Right lung (tissue), 5 donors: ENCODE measurements around the gene TUBG2. TPM values are rescaled to one million over a fixed set of nuclear protein-coding genes. Genes with fewer than 3 reads are reported as not detected.

Source experiments
- DNase-seq, 2 donors: peaks; one replicate each; pipeline ENCODE4 v3.0.0-alpha.2; 2013
- polyA plus RNA-seq, 5 donors: library from polyadenylated mRNA; unstranded; fragments of 120-200 nt; gene quantifications; one replicate each; pipeline versions ENCODE4 v1.2.1 to v1.2.3, GENCODE V29; 2013; ENCODE audit warnings: inconsistent platforms in 1 of 5, low replicate concordance in 1 of 5; ENCODE audit not compliant: insufficient read length in 5 of 5, insufficient read depth in 1 of 5

TUBG2 gene
- polyA plus RNA-seq, 5 donors = 25.6 to 44.0 (median 30.0) TPM

DNA sequence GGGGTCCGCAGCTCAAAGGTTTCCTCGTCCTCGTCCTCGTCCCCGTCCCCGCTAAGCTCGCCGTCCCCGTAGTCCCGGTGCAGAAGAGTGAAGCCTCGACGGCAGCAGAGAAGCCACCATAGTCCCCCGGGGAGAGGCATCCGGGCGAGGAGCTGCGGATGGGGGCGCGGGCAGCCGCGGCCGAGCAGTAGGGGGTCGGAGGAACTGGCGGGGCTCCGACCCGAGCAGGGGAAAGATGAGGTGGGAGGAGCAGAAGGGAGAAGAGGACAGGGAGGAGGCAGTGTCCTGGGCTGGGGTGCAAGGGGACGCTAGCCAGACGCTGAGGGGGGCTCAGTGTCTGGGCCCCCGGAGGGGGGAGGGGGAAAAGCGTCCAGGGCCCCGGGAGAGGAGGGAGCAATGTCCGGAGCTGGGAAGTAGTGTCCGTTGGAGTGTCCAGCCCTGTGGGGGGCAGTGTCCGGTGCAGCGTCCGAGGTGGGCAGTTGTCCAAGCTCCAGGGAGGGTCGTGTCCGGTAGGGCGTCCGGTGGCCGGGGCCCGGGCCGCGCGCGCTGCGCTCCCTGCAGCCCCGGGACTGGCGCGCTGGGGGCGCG lies 17.4 kb downstream of the TUBG2 start, which contains the start of gene PLEKHH3:
Gene PLEKHH3, minus strand, starts transcription at position 571 of the 588 bp plus-strand sequence. Its CDS starts 431 bp downstream, at position 140.
- no peak for DNase-seq

DNA sequence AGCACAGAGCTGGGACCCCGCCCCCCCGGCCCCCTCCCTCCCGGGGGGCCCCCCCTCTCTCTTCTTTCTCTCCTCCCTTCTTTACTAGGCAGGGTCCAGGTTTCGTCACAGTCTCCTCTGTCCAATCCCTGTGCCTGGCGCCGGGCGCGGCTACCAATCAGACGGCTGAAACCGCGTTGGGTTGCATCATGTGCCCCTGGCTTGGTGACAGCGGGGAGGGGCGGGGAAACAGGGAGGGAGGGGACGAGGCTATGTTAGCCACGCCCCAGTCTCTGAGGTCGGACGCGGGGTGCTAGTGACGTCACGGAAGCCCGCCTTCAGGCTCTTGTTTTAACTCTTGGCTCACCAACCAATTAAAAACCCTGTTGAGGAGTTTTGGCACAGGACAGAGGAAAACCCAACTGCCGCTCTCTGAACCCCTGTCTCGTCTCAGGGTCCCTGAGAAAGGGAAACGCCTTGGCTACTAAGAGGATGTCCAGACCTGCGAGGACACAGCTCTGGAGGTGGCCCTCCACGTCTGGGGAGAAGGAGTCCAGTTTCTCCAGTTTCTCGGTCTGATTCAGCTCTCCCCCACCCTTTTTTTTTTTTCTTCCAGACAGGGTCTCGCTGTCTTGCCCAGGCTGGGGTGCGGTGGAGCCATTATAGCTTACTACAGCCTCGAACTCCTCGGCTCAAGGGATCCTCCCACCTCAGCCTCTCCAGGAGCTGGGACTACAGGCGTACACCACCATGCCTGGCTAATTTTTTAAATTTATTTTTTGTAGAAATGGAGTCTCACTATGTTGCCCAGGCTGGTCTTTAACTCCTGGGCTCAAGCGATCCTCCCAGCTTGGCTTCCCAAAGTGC lies 18.2 kb downstream of the TUBG2 start:
- DNase-seq = peak; percentile 100

DNA sequence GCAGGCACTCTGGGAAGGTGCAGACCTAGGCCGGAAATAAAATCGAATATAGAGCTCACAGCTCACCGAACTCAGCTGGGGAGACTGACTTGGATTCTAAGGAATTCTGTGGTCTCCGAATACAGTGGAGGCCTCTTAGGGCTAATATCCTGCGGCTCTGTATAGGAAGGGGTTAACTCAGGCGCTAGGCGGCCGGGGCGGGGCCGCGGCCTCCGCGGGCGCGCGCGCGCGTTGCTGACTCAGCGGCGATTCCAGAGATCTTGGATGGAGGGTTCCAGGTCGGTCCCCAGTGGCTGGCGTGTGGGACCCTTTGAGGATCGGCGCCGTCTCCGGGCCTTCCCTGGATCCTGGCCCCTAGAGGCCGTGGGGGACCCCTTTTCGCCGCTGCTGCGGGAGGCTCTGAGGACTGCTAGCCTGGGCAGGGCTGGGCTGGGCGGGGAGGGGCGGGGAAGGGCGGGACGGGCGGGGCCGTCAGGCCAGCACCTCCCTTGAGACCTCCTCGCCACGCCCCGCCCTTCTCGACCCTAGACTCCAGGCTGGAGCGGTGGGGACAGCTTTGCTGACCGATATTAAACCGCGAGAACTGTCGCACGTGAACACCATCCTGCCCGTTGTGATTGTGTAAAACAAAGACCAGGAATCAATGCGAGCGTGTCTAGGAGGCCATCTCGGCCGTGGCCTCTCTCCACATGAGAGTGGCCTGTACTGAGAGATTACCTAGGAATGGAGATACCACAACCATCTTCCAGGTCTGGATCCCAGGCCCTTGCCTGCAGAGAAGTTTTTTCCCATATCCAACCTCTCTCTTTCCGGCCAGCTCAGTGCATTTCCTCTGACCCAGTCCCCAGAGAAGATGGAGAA lies 19.1 kb downstream of the TUBG2 start:
- peak; percentile 89 to 91 for DNase-seq

DNA sequence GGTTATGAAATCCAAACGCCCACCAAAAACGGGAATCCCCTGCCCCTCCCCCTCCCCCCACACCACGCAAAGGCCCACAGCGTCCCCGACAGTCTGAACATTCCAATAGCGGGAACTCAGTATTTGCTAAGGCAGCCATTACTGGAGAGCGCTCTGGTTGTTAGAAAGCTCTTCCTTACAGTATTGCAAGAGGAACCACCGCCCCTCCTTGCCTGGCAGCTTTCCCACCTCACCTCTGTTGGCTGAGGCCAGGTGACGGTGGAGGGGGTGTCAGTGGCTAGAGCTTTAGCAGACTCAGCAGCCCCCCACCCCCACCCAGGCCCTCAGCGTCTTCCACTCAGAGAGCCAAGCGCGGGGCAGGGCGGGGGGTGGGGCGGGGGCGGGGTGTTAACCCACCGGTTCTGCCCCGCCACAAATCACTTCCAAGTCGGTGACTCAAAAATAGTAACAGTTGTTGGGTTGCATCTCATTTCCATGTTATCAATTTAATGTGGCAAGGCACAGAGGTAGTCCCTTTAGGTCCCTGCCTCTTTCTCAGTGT lies 19.9 kb downstream of the TUBG2 start:
- peak; percentile 51 to 65 for DNase-seq

DNA sequence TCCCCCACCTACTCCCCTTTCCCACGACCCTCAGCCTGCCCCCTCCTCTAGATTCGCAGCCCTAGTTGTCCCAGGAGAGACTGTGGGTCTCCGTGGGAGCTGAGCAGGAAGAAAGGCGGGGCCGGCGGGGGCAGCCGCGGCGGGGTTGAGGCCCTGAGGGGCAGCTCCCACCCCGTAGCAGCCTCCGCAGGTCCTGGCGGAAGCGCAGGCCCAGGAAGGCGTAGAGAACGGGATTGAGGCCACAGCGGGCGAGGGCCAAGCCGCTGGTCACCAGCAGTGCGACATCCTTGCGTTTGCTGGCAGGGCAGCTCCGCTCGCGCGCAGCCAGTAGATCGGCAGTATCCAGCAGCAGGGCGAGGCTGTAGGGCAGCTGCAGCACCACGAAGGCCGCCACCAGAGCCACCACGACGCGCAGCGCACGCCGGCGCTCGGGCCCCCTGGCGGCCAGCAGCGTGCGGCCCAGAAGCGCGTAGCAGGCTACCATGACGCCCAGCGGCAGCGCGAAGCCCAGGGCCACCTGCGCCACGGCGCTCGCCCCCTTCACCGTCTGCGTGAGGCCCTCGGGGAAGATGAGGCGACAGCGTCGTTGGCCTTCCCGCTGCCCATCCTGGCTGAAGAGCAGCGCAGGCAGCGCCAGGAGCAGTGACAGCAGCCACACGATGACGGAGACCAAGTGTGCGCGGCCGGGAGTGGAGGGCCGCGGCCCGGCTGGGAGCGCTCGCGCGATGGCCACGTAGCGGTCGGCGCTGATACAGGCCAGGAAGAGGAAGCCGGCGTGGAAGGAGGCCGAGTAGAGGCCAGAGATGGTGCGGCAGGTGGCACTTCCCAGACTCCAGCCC lies 20.6 kb downstream of the TUBG2 start:
- peak; percentile 81 for DNase-seq

DNA sequence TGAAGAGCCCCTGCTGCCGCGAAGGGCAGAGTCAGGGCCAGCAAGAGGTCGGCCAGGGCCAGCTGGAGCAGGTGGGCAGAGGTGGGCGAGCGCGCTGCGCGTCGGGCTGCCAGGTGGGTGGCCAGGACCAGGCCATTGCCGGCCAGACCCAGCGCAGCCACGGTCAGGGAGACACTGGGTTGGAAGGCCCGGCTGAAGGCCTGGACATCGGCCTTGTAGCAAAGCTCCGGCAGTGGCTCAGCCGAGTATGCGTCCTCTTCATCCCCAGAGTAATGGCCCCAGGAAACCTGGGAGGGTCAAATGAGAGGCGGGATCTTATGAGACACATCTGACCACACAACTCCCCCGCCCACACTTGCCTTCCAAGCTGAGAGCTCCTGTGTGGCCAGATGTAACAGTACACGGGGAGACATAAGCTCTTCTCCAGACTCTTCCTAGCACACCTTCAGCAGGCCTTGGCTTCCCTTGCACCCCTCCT lies 21.3 kb downstream of the TUBG2 start:
- DNase-seq = no peak

DNA sequence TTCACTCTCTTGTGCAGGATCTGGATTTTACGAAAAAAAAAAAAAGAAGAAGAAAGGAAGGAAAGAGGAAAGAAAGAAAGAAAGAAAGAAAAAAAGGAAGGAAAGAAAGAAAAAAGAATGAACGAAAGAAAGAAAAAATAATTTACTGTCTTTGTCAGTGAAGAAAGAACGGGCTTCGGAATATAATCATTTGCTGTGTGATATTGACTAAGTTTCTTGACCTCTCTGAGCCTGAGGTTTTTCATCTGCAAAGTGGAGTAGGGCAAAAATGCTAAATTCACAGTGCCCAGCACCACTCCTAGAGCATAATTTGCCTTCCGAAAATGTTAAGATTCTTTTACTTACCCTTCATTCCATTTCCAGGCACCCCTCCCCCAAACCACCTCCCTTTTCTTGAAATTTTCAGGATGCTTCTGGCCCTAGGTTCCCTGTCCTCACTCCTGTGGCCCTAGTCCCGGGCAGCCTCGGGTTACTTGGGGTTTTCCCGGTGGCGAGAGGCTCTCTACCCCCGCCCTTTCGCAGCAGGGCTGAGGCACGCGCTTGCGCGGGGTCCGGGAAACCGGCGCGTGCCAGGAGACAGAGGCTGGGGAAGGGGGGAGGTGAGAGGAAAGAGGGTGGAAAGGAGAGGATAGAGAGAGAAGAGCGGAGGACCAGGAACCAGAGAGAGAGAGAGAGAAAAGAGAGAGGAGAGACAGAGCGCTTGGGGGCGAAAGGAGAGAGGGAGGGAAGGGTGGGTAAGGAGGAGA lies 23.1 kb downstream of the TUBG2 start, which contains the start of gene CNTNAP1:
Gene CNTNAP1, plus strand, starts transcription at position 556 of the 746 bp plus-strand sequence. CDS start 299 bp downstream, outside the sequence.
- DNase-seq = peak; percentile 59 to 68

DNA sequence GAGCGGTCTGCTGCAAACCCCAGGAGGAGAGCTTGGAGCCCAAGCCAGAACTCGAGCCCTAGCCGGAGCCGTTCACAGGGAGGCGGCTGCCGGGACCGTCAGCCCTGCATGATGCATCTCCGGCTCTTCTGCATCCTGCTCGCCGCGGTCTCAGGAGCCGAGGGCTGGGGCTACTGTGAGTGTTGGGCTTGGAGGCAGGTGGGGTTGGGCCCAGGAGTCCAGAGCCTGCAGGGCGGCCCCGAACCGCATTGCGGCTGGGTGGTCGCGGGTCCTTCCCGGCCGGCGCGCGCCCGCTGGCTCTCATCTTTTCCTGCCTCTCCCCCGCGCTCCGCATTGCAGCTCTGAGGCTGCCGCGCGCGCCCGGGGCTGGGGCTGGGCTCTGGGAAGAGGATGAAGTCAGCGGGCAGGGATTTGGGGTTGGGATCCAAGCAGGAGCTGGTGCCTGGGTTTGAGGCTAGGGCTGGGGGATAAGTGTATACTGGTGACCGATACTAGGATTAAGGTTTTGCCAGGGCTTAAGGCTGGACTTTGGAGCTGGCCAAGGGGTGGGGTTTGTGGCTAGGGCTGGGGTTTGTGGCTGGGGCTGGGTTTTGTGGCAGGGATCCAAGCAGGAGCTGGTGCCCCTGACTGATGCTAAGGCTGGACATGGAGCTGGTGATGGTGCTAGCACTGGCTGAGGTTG lies 23.8 kb downstream of the TUBG2 start:
- no peak for DNase-seq

DNA sequence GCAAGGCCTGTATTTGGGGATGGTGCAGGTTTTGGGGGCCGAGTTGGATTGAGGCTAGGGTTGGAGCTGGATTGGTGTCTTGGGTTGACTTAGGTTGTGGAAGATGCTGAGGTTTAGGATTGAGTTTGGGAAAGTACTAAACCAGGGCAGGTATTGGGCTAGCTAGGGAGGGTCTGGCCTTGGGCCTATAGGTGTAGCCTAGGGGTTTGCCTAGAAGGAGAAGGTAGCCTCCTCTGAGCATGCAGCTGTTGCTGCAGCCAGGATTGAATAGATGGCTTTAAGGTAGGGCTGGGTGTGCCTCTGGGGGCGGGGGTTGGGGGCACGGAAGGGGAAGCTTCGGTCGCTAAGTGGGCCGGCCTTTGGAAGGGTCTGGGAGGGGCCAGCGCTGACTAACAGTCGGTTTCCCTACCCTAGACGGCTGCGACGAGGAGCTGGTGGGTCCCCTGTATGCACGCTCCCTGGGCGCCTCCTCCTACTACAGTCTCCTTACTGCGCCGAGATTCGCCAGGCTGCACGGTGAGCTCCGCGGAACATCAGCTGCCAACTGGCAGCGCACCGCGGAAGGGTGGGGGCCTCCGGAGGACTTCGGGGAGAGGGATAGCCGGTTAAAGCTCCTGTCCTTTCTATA lies 24.4 kb downstream of the TUBG2 start:
- no peak for DNase-seq

DNA sequence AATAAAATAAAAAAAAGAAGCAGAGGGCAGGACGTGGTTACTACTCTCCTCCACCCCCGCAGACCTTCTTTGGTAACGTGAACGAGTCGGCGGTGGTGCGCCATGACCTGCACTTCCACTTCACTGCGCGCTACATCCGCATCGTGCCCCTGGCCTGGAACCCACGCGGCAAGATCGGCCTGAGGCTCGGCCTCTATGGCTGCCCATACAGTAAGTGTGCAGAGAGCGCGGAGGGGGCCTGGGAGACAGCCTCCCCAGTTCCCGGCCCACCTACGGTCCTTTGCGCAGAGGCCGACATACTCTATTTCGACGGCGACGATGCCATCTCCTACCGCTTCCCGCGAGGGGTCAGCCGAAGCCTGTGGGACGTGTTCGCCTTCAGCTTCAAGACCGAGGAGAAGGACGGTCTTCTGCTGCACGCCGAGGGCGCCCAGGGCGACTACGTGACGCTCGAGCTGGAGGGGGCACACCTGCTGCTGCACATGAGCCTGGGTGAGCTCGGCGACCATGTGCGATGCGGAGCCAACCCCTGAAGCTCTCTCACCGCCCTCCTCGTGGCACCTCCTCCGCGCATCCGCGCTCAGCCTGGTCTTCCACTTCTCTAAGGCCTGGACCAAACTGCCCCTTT lies 26.0 kb downstream of the TUBG2 start:
- DNase-seq = no peak

DNA sequence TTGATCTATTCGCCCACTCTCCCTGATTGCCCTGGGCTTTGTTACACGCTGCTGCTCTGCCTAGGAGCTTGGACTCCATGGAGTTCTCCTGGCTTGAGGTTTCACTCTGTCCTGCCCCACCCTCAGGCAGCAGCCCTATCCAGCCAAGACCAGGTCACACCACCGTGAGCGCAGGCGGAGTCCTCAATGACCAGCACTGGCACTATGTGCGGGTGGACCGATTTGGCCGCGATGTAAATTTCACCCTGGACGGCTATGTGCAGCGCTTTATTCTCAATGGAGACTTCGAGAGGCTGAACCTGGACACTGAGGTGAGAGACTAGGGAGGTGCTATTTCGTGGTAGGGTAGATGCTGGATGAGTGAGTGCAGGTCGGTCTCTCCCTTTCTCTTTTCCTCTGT lies 26.7 kb downstream of the TUBG2 start:
- no peak for DNase-seq

DNA sequence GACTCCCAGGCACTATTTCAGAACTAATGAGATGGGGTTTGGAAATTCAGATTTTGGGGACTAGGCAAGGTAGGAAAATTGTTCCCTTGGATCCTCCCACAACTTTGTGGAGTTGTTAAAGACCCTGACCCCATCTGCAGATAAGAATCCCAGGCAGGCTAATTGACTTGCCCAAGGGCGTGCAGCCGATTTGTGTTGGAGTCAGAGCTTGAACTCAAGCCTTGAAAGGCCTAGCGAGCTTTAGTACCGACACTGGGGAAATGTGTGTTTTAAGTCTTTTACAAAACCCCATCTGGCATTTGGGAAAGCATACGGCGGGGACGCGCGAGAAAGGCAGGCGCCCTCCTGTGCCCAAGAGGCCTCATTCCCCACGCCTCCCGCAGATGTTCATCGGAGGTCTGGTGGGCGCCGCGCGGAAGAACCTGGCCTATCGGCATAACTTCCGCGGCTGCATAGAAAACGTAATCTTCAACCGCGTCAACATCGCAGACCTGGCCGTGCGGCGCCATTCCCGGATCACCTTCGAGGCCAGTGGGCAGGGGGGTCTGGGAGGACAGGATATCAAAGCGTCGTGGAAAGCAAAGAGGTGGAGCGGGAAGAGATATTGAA lies 27.5 kb downstream of the TUBG2 start:
- DNase-seq = no peak

DNA sequence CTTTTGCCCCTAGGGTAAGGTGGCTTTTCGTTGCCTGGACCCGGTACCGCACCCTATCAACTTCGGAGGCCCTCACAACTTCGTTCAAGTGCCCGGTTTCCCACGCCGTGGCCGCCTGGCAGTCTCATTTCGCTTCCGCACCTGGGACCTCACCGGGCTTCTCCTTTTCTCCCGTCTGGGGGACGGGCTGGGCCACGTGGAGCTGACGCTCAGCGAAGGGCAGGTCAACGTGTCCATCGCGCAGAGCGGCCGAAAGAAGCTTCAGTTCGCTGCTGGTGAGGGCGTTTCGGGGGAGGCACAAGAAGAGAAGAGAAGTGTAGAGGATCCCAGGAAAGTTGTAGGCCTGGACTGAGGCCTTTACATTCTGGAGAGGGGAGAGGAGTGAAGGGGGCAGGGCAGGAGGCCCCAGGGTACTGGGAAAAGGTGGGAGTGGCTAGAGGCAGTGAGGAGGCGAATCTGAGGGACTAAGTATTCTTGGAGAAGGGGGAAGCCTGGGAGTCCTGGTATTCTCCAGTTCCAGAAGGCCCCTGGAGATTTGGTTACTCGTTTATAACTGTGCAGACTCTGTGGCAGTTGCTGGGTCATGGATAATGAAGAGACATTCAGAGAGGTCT lies 28.7 kb downstream of the TUBG2 start:
- no peak for DNase-seq

DNA sequence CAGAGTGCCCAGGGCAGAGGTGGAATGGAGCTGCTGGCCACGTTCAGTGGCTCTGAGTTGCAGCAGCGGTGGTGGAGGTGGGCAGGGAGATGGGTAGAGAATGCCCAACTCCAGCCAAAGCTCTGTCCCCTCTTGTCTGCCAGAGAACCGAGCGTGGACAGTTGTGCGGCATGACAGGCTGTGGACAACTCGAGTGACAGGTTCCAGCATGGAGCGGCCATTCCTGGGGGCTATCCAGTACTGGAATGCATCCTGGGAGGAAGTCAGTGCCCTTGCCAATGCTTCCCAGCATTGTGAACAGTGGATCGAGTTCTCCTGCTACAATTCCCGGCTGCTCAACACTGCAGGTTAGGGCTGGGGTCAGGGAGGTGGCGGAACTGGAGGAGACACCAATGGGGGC lies 31.5 kb downstream of the TUBG2 start:
- no peak for DNase-seq

DNA sequence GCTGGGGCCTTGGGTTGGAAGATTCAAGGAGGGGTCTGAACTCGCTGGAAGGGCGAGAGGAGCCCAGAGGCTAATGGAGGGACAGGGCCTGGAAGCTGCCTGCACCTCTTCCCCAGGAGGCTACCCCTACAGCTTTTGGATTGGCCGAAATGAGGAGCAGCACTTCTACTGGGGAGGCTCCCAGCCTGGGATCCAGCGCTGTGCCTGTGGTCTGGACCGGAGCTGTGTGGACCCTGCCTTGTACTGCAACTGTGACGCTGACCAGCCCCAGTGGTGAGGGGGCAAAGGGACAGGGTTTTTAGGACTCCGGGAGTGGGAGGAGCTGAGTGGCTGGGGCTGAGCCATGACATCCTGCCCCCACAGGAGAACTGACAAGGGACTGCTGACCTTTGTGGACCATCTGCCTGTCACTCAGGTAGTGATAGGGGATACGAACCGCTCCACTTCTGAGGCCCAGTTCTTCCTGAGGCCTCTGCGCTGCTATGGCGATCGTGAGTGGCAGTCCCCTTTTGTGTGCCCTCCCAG lies 32.0 kb downstream of the TUBG2 start:
- no peak for DNase-seq

DNA sequence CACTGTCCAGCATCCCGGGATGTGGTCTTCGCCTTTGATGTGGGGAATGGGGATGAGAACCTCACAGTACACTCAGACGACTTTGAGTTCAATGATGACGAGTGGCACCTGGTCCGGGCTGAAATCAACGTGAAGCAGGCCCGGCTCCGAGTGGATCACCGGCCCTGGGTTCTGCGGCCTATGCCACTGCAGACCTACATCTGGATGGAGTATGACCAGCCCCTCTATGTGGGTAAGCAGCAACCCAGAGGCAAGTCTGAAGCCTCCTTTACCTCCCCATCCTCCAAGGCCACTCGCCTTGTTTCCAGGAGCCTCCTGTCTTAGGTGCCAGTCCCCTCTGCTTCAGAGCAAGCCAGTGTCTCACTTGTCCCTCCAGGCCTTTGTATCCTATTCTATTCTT lies 33.4 kb downstream of the TUBG2 start:
- DNase-seq = no peak

DNA sequence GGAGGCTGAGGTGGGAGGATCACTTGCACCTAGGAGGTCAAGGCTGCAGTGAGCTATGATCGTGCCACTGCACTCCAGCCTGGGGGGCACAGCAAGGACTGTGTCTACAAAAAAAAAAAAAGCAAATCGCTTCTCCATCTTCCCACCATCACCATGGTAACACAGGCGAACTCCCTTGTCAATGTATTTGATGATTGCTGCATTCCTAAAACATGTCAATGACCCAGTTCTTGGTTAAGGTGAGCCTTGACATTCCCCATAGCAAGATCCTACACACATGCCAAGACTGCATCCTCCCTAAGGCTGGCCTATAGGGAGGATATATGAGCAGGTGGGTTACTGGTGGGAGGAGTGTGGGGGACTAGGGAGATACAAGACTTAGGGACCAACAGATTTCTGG lies 35.4 kb downstream of the TUBG2 start:
- no peak for DNase-seq
